Neuron (in vitro differentiated cells): Measurements from ENCODE around the gene METTL1.

Source experiments
- H2AFZ ChIP-seq: one replicate; pipeline ENCODE4 v1.6.1; 2013; ENCODE audit warnings: low read depth, mild to moderate bottlenecking, inconsistent platforms, low read length, moderate library complexity
- H3K27me3 ChIP-seq: one replicate; pipeline ENCODE4 v1.6.1; 2013; ENCODE audit warnings: low read length; ENCODE audit not compliant: insufficient read depth
- H3K36me3 ChIP-seq: one replicate; pipeline ENCODE4 v1.6.1; 2013; ENCODE audit warnings: low read length; ENCODE audit not compliant: insufficient read depth
- H3K4me1 ChIP-seq: one replicate; pipeline ENCODE4 v1.6.1; 2013; ENCODE audit warnings: low read length; ENCODE audit not compliant: insufficient read depth
- H3K4me3 ChIP-seq: 2 replicates; pipeline ENCODE4 v1.5.1; 2013; ENCODE audit warnings: mild to moderate bottlenecking, low read length, moderate library complexity
- H3K9me3 ChIP-seq: one replicate; pipeline ENCODE4 v1.6.1; 2013; ENCODE audit warnings: low read length

The METTL1 gene

GRCh38 chr12:57752668-57753000, 19.3 kb downstream of the METTL1 start:
- no peaks in the 10 kb centered on the region for H3K27me3 ChIP-seq
- H2AFZ ChIP-seq: no peak overlapping the region
- peaks cover 40% of the 10 kb centered on the region for H3K4me1 ChIP-seq
- H3K36me3 ChIP-seq: peaks cover 34% of the 10 kb centered on the region
- H3K9me3 ChIP-seq: no peaks in the 10 kb centered on the region
- peak overlapping the region; percentile 37 for H3K4me3 ChIP-seq

- H3K9me3 ChIP-seq: no peaks in the 10 kb centered on the region
- H3K4me1 ChIP-seq: peaks cover 40% of the 10 kb centered on the region
- H2AFZ ChIP-seq: peak within 1 kb of the TSS; percentile 14
- peak within 1 kb of the TSS; percentile 79 for H3K4me3 ChIP-seq
- H3K36me3 ChIP-seq: peaks cover 37% of the 10 kb centered on the region
- no peaks in the 10 kb centered on the region for H3K27me3 ChIP-seq
These were observed 19.9 kb downstream of the METTL1 start, which contains the start of gene CDK4 for GRCh38 chr12:57751788-57752667. TSS of gene CDK4 (minus strand) at chr12:57752310. CDS start at chr12:57751717, 593 bp downstream.

DNA sequence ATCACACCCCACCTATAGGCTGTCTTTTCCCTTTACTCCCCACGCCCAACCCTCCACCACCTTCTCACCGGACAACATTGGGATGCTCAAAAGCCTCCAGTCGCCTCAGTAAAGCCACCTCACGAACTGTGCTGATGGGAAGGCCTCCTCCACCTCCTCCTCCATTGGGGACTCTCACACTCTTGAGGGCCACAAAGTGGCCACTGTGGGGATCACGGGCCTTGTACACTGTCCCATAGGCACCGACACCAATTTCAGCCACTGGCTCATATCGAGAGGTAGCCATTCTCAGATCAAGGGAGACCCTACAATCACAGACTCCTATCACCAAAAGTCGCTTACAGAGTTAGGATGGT, 20.5 kb downstream of the METTL1 start:
- H3K9me3 ChIP-seq: no peaks in the 10 kb centered on the region
- H3K27me3 ChIP-seq: no peaks in the 10 kb centered on the region
- peak overlapping the region; percentile 14 for H2AFZ ChIP-seq
- H3K36me3 ChIP-seq: peaks cover 40% of the 10 kb centered on the region
- H3K4me3 ChIP-seq: peak overlapping the region; percentile 79
- peaks cover 41% of the 10 kb centered on the region for H3K4me1 ChIP-seq

- H3K36me3 ChIP-seq: peaks cover 45% of the 10 kb centered on the region
- peaks cover 40% of the 10 kb centered on the region for H3K4me1 ChIP-seq
- H3K9me3 ChIP-seq: no peaks in the 10 kb centered on the region
- no peaks in the 10 kb centered on the region for H3K27me3 ChIP-seq
- peak overlapping the region; percentile 79 for H3K4me3 ChIP-seq
- H2AFZ ChIP-seq: no peak overlapping the region
These were observed 21.1 kb downstream of the METTL1 start for GRCh38 chr12:57750561-57751431.

GRCh38 chr12:57749061-57749460, 22.8 kb downstream of the METTL1 start:
- no peak overlapping the region for H3K4me3 ChIP-seq
- H2AFZ ChIP-seq: no peak overlapping the region
- no peaks in the 10 kb centered on the region for H3K9me3 ChIP-seq
- H3K4me1 ChIP-seq: peaks cover 39% of the 10 kb centered on the region
- no peaks in the 10 kb centered on the region for H3K27me3 ChIP-seq
- peaks cover 45% of the 10 kb centered on the region for H3K36me3 ChIP-seq

- Histone ChIP-seq H3K4me3 (peak overlapping the region; percentile 82), H3K36me3 (peaks cover 43% of the 10 kb centered on the region), H3K9me3 (no peaks in the 10 kb centered on the region), H3K4me1 (peaks cover 25% of the 10 kb centered on the region), H3K27me3 (no peaks in the 10 kb centered on the region), H2AFZ (no peak overlapping the region)
These were observed 25.9 kb downstream of the METTL1 start for GRCh38 chr12:57746025-57746424.

GRCh38 chr12:57745485-57745881, 26.4 kb downstream of the METTL1 start:
- H3K4me3 ChIP-seq: peak overlapping the region; percentile 82
- H3K4me1 ChIP-seq: peaks cover 21% of the 10 kb centered on the region
- H3K27me3 ChIP-seq: no peaks in the 10 kb centered on the region

GRCh38 chr12:57744777-57745484, 27.0 kb downstream of the METTL1 start, which contains the start of gene TSPAN31:
TSS of gene TSPAN31 (plus strand) at chr12:57745039. CDS start at chr12:57745155, 116 bp downstream.
- H3K36me3 ChIP-seq: peaks cover 34% of the 10 kb centered on the region
- H3K27me3 ChIP-seq: no peaks in the 10 kb centered on the region
- H3K9me3 ChIP-seq: no peaks in the 10 kb centered on the region

More at GRCh38 chr12:57745485-57745881, 26.4 kb downstream of the METTL1 start:
- no peak overlapping the region for H2AFZ ChIP-seq
- H3K36me3 ChIP-seq: peaks cover 38% of the 10 kb centered on the region
- H3K9me3 ChIP-seq: no peaks in the 10 kb centered on the region

GRCh38 chr12:57744194-57744776, 27.6 kb downstream of the METTL1 start:
- H2AFZ ChIP-seq: no peak overlapping the region
- peaks cover 30% of the 10 kb centered on the region for H3K36me3 ChIP-seq
- peaks cover 26% of the 10 kb centered on the region for H3K4me1 ChIP-seq
- no peaks in the 10 kb centered on the region for H3K27me3 ChIP-seq
- H3K9me3 ChIP-seq: no peaks in the 10 kb centered on the region
- peak overlapping the region; percentile 82 for H3K4me3 ChIP-seq

More at GRCh38 chr12:57744777-57745484, 27.0 kb downstream of the METTL1 start, which contains the start of gene TSPAN31:
- no peak within 1 kb of the TSS for H2AFZ ChIP-seq
- peak within 1 kb of the TSS; percentile 82 for H3K4me3 ChIP-seq
- peaks cover 20% of the 10 kb centered on the region for H3K4me1 ChIP-seq

GRCh38 chr12:57743769-57744168, 28.1 kb downstream of the METTL1 start:
- peaks cover 30% of the 10 kb centered on the region for H3K4me1 ChIP-seq
- no peak overlapping the region for H2AFZ ChIP-seq
- no peaks in the 10 kb centered on the region for H3K9me3 ChIP-seq
- peak overlapping the region; percentile 82 for H3K4me3 ChIP-seq
- H3K27me3 ChIP-seq: no peaks in the 10 kb centered on the region
- peaks cover 25% of the 10 kb centered on the region for H3K36me3 ChIP-seq

GRCh38 chr12:57741844-57742738, 29.8 kb downstream of the METTL1 start:
- no peak overlapping the region for H3K4me3 ChIP-seq
- peaks cover 34% of the 10 kb centered on the region for H3K4me1 ChIP-seq
- H2AFZ ChIP-seq: no peak overlapping the region
- no peaks in the 10 kb centered on the region for H3K9me3 ChIP-seq
- peaks cover 12% of the 10 kb centered on the region for H3K36me3 ChIP-seq
- no peaks in the 10 kb centered on the region for H3K27me3 ChIP-seq
